NOMO-1 (cell line): Measurements from ENCODE around the gene RNPEP.
"Not testable (repeated sequence)": the region's sequence is repeated elsewhere in the genome, so short reads cannot be mapped to it uniquely, and the experiment has no call there.

Source experiments
- DNase-seq, 2 experiments: peaks; one replicate each; lab custom pipeline; 2025; ENCODE audit not compliant: unreplicated experiment in 2 of 2; lab: John Stamatoyannopoulos, UW

The RNPEP gene

DNA sequence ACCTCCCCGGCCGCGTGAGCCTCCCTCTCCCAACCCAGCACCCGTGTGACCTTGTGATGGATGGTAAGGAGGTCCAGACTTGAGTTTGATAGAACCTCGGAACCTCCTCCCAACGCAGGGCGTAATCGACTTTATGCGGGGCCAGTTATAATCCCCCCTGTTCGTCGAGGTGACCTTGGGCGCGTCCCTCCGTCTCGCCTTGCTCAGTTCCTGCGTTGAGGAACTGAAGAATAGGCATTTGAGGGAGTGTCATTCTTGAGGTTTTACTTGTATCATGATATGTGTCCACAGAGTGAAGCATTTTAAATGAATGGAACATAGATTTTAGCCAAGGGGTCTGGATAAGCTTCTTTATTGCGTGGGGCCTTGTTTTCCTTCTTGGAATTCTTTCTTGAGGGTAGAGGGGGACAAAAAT lies 26.7 kb upstream of the RNPEP start:
- DNase-seq: peak; percentile 39 to 57

DNA sequence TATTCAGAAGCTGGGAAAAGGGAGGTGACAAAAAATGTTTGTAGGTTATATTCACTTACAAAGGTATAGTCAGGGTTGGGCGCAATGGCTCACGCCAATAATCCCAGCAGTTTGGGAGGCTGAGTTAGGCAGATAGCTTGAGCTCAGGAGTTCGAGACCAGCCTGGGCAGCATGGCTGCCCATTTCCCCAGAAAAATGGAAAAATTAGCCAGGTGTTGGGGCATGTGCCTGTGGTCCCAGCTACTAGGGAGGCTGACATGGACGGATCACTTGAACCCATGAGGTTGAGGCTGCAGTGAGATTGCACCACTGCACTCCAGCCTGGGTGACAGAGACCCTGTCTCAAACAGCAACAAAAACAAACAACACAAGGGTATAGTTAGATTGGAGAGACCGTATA lies 24.1 kb upstream of the RNPEP start:
- DNase-seq: no peak

DNA sequence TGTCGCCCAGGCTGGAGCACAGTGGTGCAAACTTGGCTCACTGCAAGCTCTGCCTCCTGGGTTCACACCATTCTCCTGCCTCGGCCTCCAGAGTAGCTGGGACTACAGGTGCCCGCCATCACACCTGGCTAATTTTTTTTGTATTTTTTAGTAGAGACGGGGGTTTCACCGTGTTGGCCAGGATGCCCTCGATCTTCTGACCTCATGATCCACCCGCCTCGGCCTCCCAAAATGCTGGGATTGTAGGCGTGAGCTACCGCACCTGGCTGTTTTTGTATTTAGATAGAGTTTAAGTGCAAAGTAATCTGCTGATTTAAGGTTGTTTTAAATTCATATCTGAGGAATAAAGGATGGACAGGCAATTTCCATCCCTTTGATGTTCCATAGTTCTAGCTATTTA lies 20.1 kb upstream of the RNPEP start:
- not testable (repeated sequence) for DNase-seq

DNA sequence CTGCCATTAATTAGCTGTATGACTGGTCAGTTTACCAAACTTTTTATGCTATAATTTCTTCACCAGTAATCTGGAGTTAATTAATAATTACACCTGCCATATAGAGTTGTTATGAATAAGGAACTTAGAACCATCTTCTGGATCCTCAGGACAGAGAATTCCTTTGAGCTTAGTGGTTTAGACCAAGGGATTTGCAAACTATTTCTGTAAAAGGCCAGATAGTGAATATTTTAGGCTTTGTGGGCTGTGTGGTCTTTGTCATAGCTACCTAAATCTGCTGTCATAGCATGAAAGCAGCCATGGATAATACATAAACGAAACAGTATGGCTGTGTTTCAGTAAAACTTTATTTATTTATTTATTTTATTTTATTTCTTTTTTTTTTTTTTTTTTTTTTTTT lies 18.2 kb upstream of the RNPEP start:
- DNase-seq: no peak

DNA sequence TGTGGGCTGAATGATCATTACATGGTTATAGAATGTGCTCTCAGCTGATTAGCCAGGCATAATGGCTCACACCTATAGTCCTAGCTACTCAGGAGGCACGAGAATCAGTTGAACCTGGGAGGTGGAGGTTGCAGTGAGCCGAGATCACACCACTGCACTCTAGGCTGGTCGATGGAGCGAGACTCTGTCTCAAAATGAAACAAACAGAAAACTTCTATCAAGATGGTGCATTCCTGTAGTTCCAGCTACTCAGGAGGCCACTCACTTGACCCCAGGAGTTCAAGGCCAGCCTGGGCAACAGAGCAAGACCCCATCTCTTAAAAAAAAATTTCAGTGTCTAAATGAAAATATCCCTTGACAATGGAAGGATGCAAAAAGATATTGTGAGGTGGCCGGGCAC lies 16.3 kb upstream of the RNPEP start:
- DNase-seq: no peak

DNA sequence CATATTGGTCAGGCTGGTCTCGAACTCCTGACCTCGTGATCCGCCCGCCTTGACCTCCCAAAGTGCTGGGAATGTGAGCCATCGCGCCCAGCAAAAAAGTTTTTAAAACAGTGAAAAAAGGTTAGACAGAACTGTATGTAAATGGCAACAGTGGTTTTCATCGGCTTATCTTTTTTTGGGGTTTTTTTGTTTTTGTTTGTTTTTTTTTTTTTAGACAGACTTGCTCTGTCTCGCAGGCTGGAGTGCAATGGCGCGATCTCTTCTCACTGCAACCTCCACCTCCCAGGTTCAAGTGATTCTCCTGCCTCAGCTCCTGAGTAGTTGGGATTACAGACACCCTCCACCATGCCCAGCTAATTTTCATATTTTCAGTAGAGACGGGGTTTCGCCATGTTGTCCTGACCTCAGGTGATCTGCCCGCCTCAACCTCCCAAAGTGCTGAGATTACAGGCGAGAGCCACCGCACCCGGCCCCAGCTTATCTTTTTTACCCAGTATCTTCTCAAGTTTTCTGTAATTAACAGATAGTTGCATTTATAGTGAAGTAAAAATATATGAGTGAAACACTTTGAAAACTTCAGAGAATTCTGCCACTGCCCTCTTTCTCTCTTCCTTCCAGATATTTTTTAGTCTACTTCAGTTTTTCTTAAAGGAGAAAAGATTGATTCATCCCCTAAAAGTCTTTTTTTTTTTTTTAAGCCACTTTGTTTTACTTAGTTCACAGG lies 14.1 kb upstream of the RNPEP start:
- DNase-seq: no peak

DNA sequence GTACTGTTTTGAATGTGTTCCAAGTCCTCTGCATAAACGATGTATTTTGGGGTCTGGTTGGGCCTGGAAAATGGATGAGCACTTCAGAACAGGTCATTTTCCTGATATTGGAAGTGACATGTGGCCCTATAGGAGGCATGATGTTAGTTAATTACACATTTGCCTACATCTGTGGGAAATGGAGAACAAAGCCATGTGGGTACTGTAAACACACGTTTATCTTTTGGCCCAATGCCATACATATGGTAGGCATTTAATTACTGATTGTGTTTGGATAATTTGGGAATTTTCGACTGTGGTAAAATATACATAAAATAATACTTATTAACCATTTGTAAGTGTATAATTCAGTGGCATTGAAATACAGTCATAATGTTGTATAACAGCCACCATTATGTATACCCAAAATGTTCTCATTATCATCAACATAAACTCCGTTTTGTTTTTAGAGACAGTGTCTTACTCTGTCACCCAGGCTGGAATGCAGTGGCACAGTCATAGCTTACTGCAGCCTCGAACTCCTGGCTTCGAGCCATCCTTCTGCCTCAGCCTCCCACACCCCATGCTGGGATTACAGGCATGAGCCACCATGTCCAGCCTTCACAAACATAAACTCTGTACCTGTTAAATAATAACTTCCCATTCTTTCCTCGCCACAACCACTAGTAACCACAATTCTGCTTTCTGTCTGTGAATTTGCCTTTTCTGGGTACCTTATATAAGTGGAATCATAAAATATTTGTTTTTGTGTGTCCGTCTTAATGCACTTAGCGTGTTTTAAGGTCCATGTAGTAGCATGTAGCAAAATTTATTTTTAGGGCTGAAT lies 11.9 kb upstream of the RNPEP start:
- DNase-seq: no peak

DNA sequence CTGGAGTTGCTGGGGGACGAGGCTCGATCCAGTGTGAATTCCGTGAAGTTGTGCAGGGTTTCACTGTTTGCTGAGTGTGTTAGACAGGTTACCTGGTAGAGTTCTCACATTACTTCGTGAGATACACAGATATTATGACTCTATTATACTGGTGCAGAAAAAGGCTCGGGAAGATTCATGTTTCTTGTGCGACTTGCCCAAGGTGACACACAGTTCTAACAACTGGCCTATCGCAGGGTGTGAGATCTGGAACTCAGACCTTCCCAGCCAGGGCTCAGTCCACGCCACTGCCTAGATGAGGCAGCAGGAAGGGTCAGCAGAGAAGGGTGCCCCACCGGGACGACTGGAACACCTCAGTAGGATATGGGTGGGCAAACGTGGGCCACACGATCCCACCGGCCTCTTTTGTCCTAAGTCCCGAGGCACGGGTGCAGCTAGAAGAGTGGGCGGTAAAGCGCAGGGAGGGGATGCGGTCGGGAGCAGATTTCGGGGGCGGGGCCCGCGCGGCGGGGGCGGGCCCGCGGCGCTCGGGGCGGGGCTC lies 296 bp upstream of the RNPEP start:
- peak; percentile 36 to 67 for DNase-seq

DNA sequence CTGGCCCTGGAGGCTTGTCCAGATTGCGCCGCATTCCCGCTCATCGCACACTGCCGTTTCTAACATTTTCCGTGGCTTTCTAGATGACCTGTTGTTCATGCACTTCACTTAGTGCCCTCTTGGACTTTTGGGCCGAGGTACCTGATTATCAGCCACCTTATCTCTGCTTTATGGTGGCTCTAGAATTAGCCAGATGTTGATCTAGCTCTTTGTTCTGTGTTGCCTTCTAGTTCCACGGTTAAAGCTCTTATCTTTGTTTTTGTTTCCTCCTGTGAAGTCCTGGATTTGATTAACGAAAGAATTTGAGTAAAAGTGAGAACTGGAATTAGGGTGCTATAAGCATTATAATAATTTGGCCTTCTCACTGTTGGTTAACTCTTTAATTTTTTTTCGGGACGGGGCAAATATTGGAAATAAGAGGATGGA lies 945 bp downstream of the RNPEP start:
- DNase-seq: no peak

DNA sequence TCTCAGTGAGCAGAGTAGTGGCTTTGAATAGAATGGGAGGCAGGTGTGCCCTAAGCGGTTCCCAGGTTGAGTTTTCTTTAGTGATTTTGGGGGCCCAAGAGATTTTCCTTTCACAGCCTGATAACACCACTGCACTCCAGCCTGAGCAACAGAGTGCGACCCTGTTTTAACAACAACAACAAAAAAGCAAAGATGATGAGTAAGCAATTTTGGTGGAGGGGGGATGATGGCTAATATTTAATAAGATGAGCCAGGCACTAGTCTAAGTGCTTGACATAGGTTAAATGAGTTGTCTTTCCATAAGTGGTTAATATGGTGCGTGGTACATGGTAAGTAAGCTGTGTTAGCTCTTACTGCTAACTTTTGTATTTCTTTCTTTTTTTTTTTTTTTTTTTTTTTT lies 2.0 kb downstream of the RNPEP start:
- no peak for DNase-seq

DNA sequence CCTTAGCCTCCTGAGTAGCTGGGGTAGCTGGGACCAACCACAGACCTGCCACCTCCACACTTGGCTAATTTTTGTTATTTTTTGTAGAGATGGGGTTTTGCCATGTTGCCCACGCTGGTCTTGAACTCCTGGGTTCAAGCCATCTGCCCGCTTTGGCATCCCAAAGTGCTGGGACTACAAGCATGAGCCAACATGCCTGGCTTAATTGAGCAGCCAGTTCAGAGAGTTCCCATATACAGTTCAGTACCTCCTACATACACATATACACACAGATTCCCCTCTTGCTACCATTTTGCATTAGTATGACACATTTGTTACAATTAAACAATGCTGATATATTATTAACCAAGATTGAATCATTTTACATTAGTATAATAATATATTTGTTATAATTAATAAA lies 2.9 kb downstream of the RNPEP start:
- DNase-seq: no peak

DNA sequence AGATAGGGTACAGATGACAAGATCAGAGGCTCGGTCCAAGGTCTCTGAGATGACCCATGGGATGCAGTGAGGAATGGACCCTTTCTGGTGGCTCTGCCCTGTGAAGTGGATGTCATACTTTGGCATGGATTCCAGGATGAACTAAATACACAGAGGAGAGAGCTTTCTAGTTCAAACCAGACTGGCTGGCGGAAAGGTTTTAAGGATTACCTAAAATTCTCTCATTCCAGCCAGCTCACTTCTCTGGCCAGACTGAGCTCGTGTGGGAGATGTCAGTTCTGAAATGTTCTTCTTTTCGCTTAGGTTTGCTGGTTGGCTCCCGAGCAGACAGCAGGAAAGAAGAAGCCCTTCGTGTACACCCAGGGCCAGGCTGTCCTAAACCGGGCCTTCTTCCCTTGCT lies 6.2 kb downstream of the RNPEP start:
- no peak for DNase-seq

DNA sequence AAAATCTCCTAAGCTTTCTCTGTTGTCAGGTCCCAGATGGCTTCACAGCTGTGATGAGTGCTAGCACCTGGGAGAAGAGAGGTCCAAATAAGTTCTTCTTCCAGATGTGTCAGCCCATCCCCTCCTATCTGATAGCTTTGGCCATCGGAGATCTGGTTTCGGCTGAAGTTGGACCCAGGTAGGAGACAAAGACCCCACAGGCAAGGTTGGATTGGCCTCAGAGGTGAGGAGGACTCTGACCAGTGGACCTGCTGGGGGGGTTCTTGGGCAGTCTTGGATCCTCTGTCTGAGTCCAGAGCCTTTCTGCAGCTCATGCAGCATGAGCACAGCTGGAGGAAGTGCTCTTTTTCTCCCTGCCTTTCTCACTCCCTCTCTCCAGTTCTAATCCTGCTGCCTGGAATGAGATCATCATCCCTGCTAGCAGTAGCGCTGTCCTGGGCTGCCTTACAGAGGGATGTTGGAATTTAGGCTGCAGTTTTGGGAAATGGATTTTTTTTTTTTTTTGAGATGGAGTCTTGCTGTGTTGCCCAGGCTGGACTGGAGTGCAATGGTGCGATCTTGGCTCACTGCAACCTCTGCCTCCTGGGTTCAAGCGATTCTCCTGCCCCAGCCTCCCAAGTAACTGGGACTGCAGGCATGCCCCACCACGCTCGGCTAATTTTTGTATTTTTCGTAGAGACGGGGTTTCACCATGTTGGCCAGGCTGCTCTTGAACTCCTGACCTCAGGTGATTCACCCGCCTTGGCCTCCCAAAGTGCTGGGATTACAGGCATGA lies 7.1 kb downstream of the RNPEP start:
- no peak for DNase-seq

DNA sequence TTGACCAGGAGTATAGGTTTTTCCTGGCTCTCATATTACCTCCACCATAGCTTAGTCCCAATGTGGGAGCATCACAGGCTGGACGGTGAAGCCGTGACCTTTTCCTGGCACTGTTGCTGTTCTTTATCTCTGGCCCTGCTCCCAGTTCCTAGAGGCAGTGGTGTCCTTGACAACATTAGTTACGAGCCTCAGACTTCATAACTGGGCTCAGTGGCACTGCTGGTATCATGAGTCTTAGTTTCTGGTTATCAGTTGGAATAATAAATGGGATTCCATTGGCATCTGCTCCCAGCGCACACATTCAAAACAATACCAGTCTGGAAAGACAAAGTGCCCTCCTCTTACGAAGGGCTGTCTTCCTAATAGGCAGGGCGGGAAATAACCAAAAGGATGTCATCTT lies 8.0 kb downstream of the RNPEP start:
- DNase-seq: no peak

DNA sequence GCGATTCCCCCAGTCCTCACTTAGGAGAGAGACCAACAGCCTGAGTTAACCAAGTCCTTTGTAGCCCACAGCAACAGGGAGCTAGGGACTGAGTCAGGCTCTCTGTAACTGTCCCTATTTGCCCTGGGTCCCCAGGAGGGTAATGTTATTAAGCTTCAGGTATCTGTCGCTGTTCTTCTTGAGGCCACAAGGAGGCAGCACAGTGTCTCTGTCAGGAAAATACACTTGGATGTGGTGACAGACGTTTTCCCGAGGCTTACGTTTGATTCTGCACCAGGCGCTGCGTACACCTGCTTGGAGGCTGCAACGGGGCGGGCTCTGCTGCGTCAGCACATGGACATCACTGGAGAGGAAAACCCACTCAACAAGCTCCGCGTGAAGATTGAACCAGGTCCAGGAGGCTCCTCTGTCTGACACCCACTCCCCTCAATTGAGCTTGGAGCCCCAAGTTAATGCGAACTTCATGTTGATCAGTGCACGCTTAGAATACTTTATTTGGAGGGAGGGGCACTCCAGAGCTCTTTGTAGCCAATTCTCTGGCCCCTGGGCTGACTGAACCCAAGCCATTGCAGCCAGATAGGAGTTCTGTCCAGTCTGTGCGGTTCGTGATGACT lies 17.3 kb downstream of the RNPEP start:
- peak; percentile 27 to 30 for DNase-seq

DNA sequence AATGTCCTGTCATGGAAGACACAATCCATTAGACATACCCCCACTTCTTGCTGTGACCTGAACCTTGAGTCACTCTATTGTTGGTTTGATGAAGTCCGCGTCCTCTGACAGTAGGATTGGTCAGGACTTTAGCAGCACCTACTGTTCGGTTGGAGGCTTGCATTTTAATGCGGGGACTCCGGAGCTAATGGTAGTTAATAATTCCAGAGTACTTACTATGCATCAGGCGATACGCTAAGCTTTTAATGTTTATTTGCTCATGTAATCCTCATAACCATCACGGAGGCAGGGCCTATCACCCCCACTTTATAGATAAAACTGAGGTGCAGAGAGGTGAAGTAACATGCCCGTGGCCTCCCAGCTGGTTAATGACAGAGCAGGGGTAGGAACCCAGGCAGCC lies 20.1 kb downstream of the RNPEP start:
- DNase-seq: no peak

DNA sequence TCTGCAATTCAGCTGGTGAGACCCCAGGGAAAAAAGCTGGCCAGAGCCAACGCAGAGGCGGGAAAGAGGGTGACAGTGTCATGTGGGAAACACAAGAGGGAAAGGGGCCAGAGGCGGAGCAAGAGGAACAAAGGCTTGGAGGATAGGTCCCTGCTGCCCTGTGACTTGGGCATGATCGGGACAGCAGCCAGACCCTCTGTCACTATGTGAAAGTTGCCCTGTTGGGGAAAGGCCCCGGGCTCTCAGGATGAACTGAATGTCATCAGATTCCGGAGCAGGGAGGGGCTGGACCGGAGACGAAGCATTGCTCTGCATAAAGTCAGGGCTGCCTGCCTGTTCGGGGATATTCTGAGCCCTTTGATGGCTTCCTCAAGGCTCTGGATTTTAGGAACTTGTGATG lies 22.3 kb downstream of the RNPEP start:
- no peak for DNase-seq

DNA sequence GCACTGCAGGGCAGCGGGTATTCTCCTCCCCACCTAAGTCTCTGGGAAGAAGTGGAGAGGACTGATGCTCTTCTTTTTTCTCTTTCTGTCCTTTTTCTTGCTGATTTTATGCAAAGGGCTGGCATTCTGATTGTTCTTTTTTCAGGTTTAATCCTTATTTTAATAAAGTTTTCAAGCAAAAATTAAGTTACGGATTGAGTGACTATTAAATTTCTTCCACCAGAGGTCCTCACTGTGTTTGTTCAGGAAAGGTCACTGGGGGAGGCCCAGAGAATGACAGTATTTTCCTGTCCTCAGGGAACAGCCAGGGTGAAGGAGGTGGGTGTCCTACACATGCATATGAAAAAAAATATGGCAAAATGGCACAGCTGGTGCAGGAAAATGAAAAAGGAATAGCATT lies 23.5 kb downstream of the RNPEP start:
- DNase-seq: no peak

DNA sequence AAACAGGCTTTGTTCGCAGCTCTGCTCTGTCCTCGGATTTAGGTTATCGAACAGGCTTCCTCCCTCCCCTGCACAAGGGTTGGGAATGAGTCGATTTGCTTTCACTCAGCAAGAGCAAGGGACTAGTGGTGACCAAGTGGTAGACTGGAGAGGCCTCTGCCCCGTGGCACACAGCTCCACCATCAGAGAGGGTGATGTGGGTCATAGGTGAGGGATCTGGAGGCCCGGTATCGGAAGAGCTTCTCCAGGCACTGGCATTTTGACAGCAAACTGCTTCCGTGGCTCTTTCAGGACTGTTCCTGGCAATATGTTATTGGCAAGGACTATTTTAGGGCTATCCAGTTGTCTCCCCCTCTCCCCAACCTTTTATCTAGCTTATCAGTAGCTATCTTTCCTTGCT lies 24.9 kb downstream of the RNPEP start:
- DNase-seq: no peak

DNA sequence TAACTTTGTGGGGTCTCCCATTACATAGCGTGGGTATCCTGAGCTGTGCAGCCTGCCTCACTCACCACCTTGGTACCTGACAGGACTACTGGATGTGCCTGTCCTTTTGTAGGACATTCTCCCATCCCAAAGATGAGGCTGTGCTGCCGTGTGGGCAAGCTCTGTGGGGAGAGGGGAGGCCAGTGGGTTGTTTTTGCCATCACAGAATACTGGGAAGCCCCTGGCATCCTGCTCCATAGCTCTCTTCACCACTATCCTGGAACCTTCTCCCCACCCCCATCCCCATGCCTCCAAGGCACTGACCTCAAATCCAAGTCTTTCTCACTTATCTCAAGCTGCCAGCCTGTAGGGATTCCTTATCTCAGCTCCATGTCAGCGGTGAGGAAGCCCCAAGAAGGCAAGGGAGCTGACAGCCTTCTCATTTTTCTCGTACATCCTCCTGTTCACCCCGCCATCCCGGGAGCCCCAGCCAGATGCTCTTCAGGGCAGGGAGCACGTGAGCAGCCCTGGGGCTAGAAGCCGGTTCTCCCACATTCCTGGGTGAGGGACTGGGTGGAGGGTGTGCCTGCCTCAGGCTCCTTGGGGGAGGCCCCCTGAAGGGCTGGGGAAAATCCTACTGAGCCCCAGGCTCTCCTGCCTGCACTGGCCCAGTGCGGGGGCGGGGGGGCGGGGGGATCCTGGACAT lies 25.5 kb downstream of the RNPEP start:
- DNase-seq: no peak
